ENCODE data around the gene REPS2. TPM values are rescaled to one million over a fixed set of nuclear protein-coding genes. Genes with fewer than 3 reads are reported as not detected.

REPS2 gene
- polyA plus RNA-seq, 1 experiment = 0.04 TPM

DNA sequence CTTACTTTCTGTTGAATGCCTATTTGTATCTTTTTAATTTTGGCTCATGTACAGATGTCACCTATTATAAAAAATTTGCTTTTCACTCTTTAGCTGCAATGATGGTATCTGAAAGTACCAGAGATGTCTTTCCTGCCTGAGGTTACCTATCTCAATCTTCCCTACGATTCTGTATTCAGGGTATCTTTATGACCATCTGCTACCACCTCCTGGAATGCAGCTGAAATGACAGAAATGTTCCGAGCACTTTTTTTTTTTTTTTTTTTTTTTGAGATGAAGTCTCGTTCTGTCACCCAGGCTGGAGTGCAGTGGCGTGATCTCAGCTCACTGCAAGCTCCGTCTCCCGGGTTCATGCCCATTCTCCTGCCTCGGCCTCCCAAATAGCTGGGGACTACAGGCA is 136.4 kb downstream of the REPS2 start:
- ChIA-PET CTCF (interaction anchor here (0.6 to 1.8 kb wide), 4 partner anchors 36 to 257 kb away, joined by 3 to 5 read pairs (median 4); no protein-coding TSS in a partner anchor), POLR2A (no interaction called here)
- TF ChIP-seq, protein P1, sequence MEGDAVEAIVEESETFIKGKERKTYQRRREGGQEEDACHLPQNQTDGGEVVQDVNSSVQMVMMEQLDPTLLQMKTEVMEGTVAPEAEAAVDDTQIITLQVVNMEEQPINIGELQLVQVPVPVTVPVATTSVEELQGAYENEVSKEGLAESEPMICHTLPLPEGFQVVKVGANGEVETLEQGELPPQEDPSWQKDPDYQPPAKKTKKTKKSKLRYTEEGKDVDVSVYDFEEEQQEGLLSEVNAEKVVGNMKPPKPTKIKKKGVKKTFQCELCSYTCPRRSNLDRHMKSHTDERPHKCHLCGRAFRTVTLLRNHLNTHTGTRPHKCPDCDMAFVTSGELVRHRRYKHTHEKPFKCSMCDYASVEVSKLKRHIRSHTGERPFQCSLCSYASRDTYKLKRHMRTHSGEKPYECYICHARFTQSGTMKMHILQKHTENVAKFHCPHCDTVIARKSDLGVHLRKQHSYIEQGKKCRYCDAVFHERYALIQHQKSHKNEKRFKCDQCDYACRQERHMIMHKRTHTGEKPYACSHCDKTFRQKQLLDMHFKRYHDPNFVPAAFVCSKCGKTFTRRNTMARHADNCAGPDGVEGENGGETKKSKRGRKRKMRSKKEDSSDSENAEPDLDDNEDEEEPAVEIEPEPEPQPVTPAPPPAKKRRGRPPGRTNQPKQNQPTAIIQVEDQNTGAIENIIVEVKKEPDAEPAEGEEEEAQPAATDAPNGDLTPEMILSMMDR (IDR thresholded peaks at IDR 0.05; ENCODE audit: insufficient read depth, low read depth, low read length) = no peak
- Histone ChIP-seq H3K4me3 (ENCODE audit: low read depth, low read length) (no peak overlapping the region), H3K36me3 (ENCODE audit: control insufficient read depth, insufficient read depth, low read length) (no peaks in the 10 kb centered on the region), H3K27me3 (ENCODE audit: control insufficient read depth, insufficient read depth, low read length) (no peaks in the 10 kb centered on the region)
- DNase-seq (ENCODE audit: low read depth) = no peak

DNA sequence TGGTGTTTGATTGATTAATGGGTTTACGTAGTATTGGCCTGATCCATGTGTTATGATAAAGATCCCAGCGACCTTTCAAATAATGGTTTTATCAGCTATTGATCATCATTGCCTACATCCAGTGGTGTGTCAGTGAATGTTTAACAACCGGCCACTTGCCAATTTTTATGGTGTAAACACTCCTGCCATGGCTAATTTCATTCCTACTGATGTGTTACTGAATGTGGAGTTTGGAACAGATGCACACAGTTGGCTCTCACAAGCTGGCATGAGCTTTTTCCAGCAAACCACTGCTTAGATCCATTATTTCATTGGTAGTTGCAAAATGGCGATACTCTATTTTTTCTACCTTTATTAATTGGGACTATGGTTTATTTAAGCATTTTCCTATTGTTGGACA is 139.9 kb downstream of the REPS2 start:
- POLR2A ChIA-PET = no interaction called here
- Histone ChIP-seq H3K4me3 (ENCODE audit: low read depth, low read length) (no peak overlapping the region), H3K27me3 (ENCODE audit: control insufficient read depth, insufficient read depth, low read length) (no peaks in the 10 kb centered on the region), H3K36me3 (ENCODE audit: control insufficient read depth, insufficient read depth, low read length) (no peaks in the 10 kb centered on the region)
- CTCF ChIA-PET = no interaction called here
- TF ChIP-seq, protein P1 (IDR thresholded peaks at IDR 0.05; ENCODE audit: insufficient read depth, low read depth, low read length) = no peak
- no peak for DNase-seq (ENCODE audit: low read depth)

DNA sequence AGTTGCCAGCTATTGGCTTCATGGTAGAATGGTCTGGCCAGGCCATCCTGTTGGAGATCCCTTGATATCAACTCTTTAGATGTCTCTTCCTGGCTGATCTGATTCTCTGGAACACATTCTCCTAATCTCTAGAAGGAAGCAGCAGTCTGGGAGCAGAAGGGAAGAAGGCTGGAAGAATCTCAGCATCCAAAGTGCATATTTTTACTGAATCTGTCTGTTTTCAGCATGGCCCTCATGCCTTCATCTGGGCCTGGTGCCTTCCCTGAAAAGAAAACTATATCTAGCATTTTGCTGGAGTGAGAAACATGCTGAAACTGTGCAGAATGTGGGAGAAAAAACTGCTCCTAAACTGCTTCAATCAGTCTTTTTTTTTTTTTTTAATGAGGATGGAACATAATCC is 148.7 kb downstream of the REPS2 start:
- Histone ChIP-seq H3K4me3 (ENCODE audit: low read depth, low read length) (no peak overlapping the region), H3K36me3 (ENCODE audit: control insufficient read depth, insufficient read depth, low read length) (no peaks in the 10 kb centered on the region), H3K27me3 (ENCODE audit: control insufficient read depth, insufficient read depth, low read length) (no peaks in the 10 kb centered on the region)
- no peak for DNase-seq (ENCODE audit: low read depth)
- TF ChIP-seq, protein P1 (IDR thresholded peaks at IDR 0.05; ENCODE audit: insufficient read depth, low read depth, low read length) = no peak
- CTCF ChIA-PET = no interaction called here
- POLR2A ChIA-PET = no interaction called here

DNA sequence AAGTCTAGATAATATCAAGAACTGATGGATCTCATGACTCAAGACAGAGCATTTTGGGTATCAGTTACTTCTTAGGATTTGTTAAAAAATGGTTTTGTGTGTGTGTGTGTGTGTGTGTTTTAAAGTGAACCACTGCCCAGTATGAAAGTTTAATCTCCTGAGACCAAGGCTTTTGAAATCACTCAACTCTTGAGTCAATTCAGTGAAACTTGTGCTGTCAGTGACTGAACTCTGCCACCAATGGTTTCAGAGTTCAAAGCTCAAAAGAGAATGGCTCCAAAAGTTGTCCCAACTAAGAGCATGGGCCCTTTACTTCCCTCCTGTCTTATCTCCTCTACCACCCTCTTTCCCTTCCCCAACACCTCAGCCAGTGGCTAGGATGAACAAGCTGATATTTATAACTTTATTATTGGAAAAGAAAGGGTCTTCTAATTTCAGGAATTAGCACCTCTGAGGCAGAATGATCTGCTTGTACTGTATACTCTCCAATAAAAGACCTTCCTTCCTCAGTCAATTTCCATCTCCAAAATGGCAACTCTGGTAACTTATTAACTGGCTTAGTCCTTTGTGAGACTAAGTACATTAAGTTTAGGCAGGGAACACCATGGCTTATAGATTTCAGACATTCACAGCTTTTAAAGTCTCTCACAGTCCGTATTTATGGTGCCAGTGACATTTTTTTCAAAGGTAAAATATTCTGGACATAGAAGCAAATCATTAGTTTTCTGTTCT is 152.2 kb downstream of the REPS2 start:
- POLR2A ChIA-PET = no interaction called here
- CTCF ChIA-PET = no interaction called here
- TF ChIP-seq, protein P1 (IDR thresholded peaks at IDR 0.05; ENCODE audit: insufficient read depth, low read depth, low read length) = no peak
- Histone ChIP-seq H3K27me3 (ENCODE audit: control insufficient read depth, insufficient read depth, low read length) (no peaks in the 10 kb centered on the region), H3K36me3 (ENCODE audit: control insufficient read depth, insufficient read depth, low read length) (no peaks in the 10 kb centered on the region), H3K4me3 (ENCODE audit: low read depth, low read length) (no peak overlapping the region)
- DNase-seq (ENCODE audit: low read depth) = no peak

DNA sequence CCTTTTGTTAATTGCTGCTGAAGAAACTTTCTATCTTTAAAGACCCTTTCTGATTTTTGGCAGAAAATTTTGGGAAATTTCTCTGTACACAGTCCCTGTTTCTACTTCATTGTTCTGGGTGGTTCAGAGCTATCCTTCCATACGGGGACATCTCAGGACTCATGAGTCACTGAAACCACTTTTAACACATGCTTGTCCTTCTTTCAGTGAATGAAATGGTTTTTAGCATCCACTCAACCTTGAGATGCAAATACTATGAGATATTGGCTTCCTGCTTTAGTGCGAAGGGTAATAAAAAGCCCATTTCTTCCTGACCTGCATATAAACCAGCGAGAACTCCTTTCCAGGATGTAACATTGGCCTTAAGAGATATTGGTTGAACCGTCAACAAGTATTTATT is 158.0 kb downstream of the REPS2 start:
- no peak for DNase-seq (ENCODE audit: low read depth)
- ChIA-PET CTCF (no interaction called here), POLR2A (no interaction called here)
- TF ChIP-seq, protein P1 (IDR thresholded peaks at IDR 0.05; ENCODE audit: insufficient read depth, low read depth, low read length) = no peak
- Histone ChIP-seq H3K36me3 (ENCODE audit: control insufficient read depth, insufficient read depth, low read length) (no peaks in the 10 kb centered on the region), H3K4me3 (ENCODE audit: low read depth, low read length) (no peak overlapping the region), H3K27me3 (ENCODE audit: control insufficient read depth, insufficient read depth, low read length) (no peaks in the 10 kb centered on the region)

All from BJ (cell line).